GM10266 (cell line): Measurements from ENCODE around the gene MARF1.
"Not testable (repeated sequence)": the region's sequence is repeated elsewhere in the genome, so short reads cannot be mapped to it uniquely, and the experiment has no call there.

ENCODE experiments used
- DNase-seq: peaks from one replicate; pipeline ENCODE4 v3.0.0; 2012; ENCODE audit errors: extremely low spot score
- CTCF ChIP-seq: IDR thresholded peaks from 2 replicates; pipeline ENCODE4 v1.5.1; 2012; ENCODE audit warnings: mild to moderate bottlenecking, low read depth; ENCODE audit not compliant: control insufficient read depth, insufficient read depth; ENCODE audit errors: missing control alignments

MARF1 gene

GRCh38 chr16:15660203-15660601 lies 17.2 kb upstream of the MARF1 start:
- no peak for TF ChIP-seq CTCF
- DNase-seq: no peak

GRCh38 chr16:15658556-15658955 lies 15.6 kb upstream of the MARF1 start:
- no peak for TF ChIP-seq CTCF
- no peak for DNase-seq

- DNase-seq: no peak
- no peak for TF ChIP-seq CTCF
Measured at GRCh38 chr16:15658149-15658548, 15.2 kb upstream of the MARF1 start.

- DNase-seq: not testable (repeated sequence)
Measured at GRCh38 chr16:15655561-15655960, 12.6 kb upstream of the MARF1 start.

- no peak for DNase-seq
- no peak for TF ChIP-seq CTCF
Measured at GRCh38 chr16:15654591-15654990, 11.6 kb upstream of the MARF1 start.

- no peak for TF ChIP-seq CTCF
- DNase-seq: no peak
Measured at GRCh38 chr16:15653227-15653626, 10.3 kb upstream of the MARF1 start.

- no peak for TF ChIP-seq CTCF
- DNase-seq: no peak
Measured at GRCh38 chr16:15652293-15653001, 9.5 kb upstream of the MARF1 start.

- TF ChIP-seq CTCF: no peak
- peak; percentile 63 for DNase-seq
Measured at GRCh38 chr16:15650698-15651171, 7.8 kb upstream of the MARF1 start.
